Adrenal gland (tissue), 12 donors: ENCODE results near the gene IL18BP. TPM values are rescaled to one million over a fixed set of nuclear protein-coding genes. Genes with fewer than 3 reads are reported as not detected.

Experiments used
- DNase-seq, 7 donors: peaks; one replicate each; pipeline ENCODE4 v3.0.0-alpha.2; 2019 to 2020
- H3K27ac ChIP-seq, 5 donors: fragments of 200-600 bp; sonication (generic) in 4 of 5; 1 replicate in 3 of 5; 2 replicates in 2 of 5; pipeline versions ENCODE4 v1.5.1 to v1.8.0; 2016 to 2020; ENCODE audit warnings: mild to moderate bottlenecking in 1 of 5
- H3K27me3 ChIP-seq: fragments of 200-600 bp; 2 replicates; pipeline ENCODE4 v1.8.0; 2021
- H3K36me3 ChIP-seq, 2 donors: fragments of 200-600 bp; replicated peaks in 1 of 2; 1 replicate in 1 of 2; 2 replicates in 1 of 2; pipeline versions ENCODE4 v1.5.1 to v1.8.0; 2018 to 2022
- H3K4me1 ChIP-seq, 2 donors: fragments of 200-600 bp; replicated peaks in 1 of 2; 1 replicate in 1 of 2; 2 replicates in 1 of 2; pipeline versions ENCODE4 v1.5.1 to v1.8.0; 2018 to 2021
- H3K4me3 ChIP-seq, 4 donors: fragments of 200-600 bp; sonication (generic) in 3 of 4; one replicate each; pipeline ENCODE4 v1.5.1; 2016 to 2018
- H3K9me3 ChIP-seq, 3 donors: fragments of 200-600 bp; sonication (generic) in 1 of 3; replicated peaks in 1 of 3; 1 replicate in 2 of 3; 2 replicates in 1 of 3; pipeline versions ENCODE4 v1.5.1 to v1.8.0; 2016 to 2021
- POLR2A ChIP-seq, 2 donors: fragments of 450-650 bp; IDR thresholded peaks; one replicate each; pipeline ENCODE4 v1.6.1; 2017; ENCODE audit warnings: antibody characterized with exemption in 2 of 2, mild to moderate bottlenecking in 2 of 2, moderate library complexity in 1 of 2
- WGBS, 4 donors: extraction: QIAGEN DNeasy Blood & Tissue Kit in 2 of 4; methylation state at CpG; one replicate each; pipeline versions ENCODE4 v1.1.5 to v1.1.7; 2013 to 2017; 5-methylcytosine and 5-hydroxymethylcytosine counted together
- intact Hi-C, 2 donors: fragments of 100-400 bp; cut with DNase I; formaldehyde crosslinking; loops; one replicate each; pipeline versions ENCODE4 v1.14.1 to v1.15.0; 2022 to 2023
- polyA plus RNA-seq, 3 donors: library from polyadenylated mRNA; stranded (reverse); fragments of 200-250 nt in 2 of 3; fragments of 350-450 nt in 1 of 3; fragmentation: Illumina TruSeq in 1 of 3; extraction: RNeasy Lipid Tissue Mini Kit (QIAGEN cat#74804) in 1 of 3; gene quantifications; one replicate each; pipeline ENCODE4 v1.2.3, GENCODE V29; 2013 to 2014
- total RNA-seq, 9 donors: library from RNA; depleted of rRNA in 4 of 9; stranded (reverse); fragments of >200 nt in 4 of 9; fragments of 120-200 nt in 1 of 9; fragmentation: NEBNext Ultra II Directional in 1 of 9; extraction: Animal tissue kit (Norgen Biotek cat#: 25700) in 1 of 9; gene quantifications; one replicate each; pipeline versions ENCODE4 v1.1.0 to v1.2.4, GENCODE V29; 2013 to 2023
- TF ChIP-seq, protein P1 (sequence below), 6 experiments: fragments of 450-650 bp in 4 of 6; fragments of 200-600 bp in 2 of 6; sonication (generic) in 1 of 6; IDR thresholded peaks; 1 replicate in 5 of 6; 2 replicates in 1 of 6; pipeline versions ENCODE4 v1.5.1 to v1.8.0; 2016 to 2021; ENCODE audit warnings: antibody characterized with exemption in 6 of 6, mild to moderate bottlenecking in 2 of 6, moderate library complexity in 1 of 6
- donor health status: healthy with polysubstance abuse.
- donor health status: Bipolar disorder and iron deficiency.
- donor health status: DM: yes; HTN: yes; CAD: no.
- donor health status: DM: no; HTN: no; CAD: no.
- donor health status: DM: no; HTN: no; CAD: no.
- donor health status: DM: yes; HTN: yes; CAD: no.

IL18BP gene
- total and polyA plus RNA-seq, 12 donors, result 3.2 to 41.2 (median 11.4) TPM

- Histone ChIP-seq H3K36me3 (peaks cover 0 to 14% of the 10 kb centered on the region in 2 donors), H3K4me3 (no peak overlapping the region), H3K4me1 (peaks cover 9 to 29% of the 10 kb centered on the region in 2 donors), H3K27ac (peak overlapping the region in 1 of 5 donors; percentile 0), H3K27me3 (no peaks in the 10 kb centered on the region), H3K9me3 (no peaks in the 10 kb centered on the region)
- 94 to 100% (median 96%) methylated on average over 3 of the region's 3 CpGs for WGBS, 4 donors
- no peak for DNase-seq
- intact Hi-C loops, result no loop called here
- no peak for TF ChIP-seq POLR2A (IDR thresholded peaks at IDR 0.05)
- TF ChIP-seq, protein P1, sequence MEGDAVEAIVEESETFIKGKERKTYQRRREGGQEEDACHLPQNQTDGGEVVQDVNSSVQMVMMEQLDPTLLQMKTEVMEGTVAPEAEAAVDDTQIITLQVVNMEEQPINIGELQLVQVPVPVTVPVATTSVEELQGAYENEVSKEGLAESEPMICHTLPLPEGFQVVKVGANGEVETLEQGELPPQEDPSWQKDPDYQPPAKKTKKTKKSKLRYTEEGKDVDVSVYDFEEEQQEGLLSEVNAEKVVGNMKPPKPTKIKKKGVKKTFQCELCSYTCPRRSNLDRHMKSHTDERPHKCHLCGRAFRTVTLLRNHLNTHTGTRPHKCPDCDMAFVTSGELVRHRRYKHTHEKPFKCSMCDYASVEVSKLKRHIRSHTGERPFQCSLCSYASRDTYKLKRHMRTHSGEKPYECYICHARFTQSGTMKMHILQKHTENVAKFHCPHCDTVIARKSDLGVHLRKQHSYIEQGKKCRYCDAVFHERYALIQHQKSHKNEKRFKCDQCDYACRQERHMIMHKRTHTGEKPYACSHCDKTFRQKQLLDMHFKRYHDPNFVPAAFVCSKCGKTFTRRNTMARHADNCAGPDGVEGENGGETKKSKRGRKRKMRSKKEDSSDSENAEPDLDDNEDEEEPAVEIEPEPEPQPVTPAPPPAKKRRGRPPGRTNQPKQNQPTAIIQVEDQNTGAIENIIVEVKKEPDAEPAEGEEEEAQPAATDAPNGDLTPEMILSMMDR (IDR thresholded peaks at IDR 0.05), result no peak
These were observed 1.1 kb upstream of the IL18BP start for GRCh38 chr11:71997594-71997993.

- H3K27ac ChIP-seq, result peak overlapping the region in 3 of 5 donors; percentile 75 to 97 (median 92)
- WGBS, 4 donors, result 94 to 100% (median 95%) methylated on average over 2 of the region's 2 CpGs
- intact Hi-C loops, result no loop called here
- H3K9me3 ChIP-seq, result no peaks in the 10 kb centered on the region
- peaks cover 0 to 19% of the 10 kb centered on the region in 2 donors for H3K36me3 ChIP-seq
- no peaks in the 10 kb centered on the region for H3K27me3 ChIP-seq
- no peak for DNase-seq
- H3K4me3 ChIP-seq, result no peak overlapping the region
- H3K4me1 ChIP-seq, result peaks cover 9 to 29% of the 10 kb centered on the region in 2 donors
- TF ChIP-seq, protein P1 (IDR thresholded peaks at IDR 0.05), result no peak
- no peak for TF ChIP-seq POLR2A (IDR thresholded peaks at IDR 0.05)
These were observed 648 bp upstream of the IL18BP start for GRCh38 chr11:71998061-71998460.

DNA sequence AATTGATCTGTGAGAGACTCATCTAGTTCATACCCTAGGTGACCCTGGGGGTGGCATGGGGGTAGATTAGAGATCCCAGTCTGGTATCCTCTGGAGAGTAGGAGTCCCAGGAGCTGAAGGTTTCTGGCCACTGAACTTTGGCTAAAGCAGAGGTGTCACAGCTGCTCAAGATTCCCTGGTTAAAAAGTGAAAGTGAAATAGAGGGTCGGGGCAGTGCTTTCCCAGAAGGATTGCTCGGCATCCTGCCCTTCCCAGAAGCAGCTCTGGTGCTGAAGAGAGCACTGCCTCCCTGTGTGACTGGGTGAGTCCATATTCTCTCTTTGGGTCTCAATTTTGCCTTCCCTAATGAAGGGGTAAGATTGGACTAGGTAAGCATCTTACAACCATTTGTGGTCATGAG is 653 bp downstream of the IL18BP start:
- DNase-seq, result peak in 5 of 7 donors; percentile 60 to 74 (median 71)
- peak overlapping the region; percentile 73 to 97 (median 79) for H3K27ac ChIP-seq
- H3K4me3 ChIP-seq, result peak overlapping the region in 1 of 4 donors; percentile 37
- peaks cover 9 to 29% of the 10 kb centered on the region in 2 donors for H3K4me1 ChIP-seq
- intact Hi-C loops, result no loop called here
- WGBS, 4 donors, result 0 to 22% (median 12%) methylated on average over 2 of the region's 2 CpGs
- H3K27me3 ChIP-seq, result no peaks in the 10 kb centered on the region
- TF ChIP-seq, protein P1 (IDR thresholded peaks at IDR 0.05), result no peak
- no peak for TF ChIP-seq POLR2A (IDR thresholded peaks at IDR 0.05)
- peaks cover 0 to 32% of the 10 kb centered on the region in 2 donors for H3K36me3 ChIP-seq
- no peaks in the 10 kb centered on the region for H3K9me3 ChIP-seq

GRCh38 chr11:71999798-72000197 is 1.1 kb downstream of the IL18BP start:
- no peaks in the 10 kb centered on the region for H3K9me3 ChIP-seq
- 30 to 51% (median 41%) methylated on average over 6 to 8 of the region's 8 CpGs for WGBS, 4 donors
- peaks cover 0 to 36% of the 10 kb centered on the region in 2 donors for H3K36me3 ChIP-seq
- H3K4me3 ChIP-seq, result peak overlapping the region in 1 of 4 donors; percentile 37
- intact Hi-C loops, result no loop called here
- peak overlapping the region; percentile 73 to 97 (median 79) for H3K27ac ChIP-seq
- peak; percentile 75 to 94 (median 89) for DNase-seq
- H3K4me1 ChIP-seq, result peaks cover 9 to 29% of the 10 kb centered on the region in 2 donors
- TF ChIP-seq POLR2A (IDR thresholded peaks at IDR 0.05), result peak in 1 of 2 donors; percentile 41
- TF ChIP-seq, protein P1 (IDR thresholded peaks at IDR 0.05), result no peak
- H3K27me3 ChIP-seq, result no peaks in the 10 kb centered on the region
